HUDEP-2 (cell line): ENCODE data around the gene OR8B12.
"Not testable (repeated sequence)": the region's sequence is repeated elsewhere in the genome, so short reads cannot be mapped to it uniquely, and the experiment has no call there.

Source experiments
- DNase-seq, 76 experiments: peaks; one replicate each; lab custom pipeline; 2025; ENCODE audit not compliant: unreplicated experiment in 76 of 76; lab: John Stamatoyannopoulos, UW

The OR8B12 gene

DNA sequence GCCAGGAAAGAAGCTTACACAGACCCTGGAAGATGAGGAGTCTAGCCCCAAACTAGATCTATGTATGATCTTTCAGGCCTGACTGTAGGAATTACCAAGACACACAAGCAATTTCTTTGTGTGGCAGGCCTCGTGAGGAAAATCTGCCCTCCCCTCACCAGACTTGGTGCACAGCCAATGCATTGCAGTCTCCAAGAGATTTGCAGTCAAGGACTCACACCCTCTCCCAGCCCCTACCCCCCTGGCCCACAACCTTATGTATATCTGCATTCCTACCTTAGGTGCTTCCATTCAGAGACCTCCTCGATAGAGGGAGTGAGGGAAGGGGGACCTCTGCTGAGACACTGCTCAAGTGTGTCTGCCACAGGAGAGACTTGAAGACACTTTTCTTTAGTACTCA, 9.8 kb downstream of the OR8B12 start:
- DNase-seq = no peak

DNA sequence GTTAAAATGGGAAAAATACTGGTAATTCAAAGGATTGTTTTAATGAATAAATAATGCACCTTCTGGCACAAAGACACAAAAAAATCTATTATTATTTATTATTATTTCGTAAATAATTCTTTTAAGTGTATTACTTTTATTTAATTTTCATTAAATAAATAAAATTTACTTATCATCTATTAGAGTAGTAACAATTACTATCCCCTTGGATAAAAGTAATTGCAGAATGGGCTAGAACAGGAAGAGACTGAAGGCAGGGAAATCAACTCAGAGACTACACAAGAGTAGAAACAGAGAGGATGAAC, 23.0 kb downstream of the OR8B12 start:
- no peak for DNase-seq

DNA sequence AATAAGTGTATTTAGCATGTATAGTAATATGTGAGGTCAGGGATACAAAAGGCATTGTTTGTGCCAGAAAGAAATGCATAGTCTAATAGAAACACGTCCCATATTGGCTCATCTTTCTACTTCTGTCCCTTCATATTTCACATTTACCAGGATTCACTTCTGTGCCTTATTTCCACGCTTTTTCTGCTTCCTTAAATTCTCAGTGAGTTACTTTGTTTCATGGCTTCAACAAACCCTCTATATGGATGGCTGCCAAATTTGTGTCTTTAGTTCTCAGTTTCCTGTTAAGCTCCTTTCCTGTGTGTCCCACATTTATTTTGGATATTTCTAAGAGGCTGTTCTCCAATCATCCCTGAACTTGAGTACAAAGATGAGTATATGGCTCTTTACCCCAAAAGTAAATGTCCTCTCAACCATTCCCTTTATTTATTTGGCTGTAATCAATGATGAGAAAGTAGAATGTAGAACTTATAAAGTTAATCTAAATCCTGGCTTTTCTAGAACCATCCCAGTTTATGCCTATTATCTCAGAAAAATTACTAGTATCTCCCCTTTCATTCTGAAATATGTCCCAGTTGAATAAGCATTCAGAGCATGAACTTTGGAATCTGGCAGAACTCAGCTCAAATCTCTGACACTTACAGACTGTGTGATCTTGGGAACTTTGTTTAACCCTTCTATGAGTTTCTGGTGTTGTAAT, 23.5 kb downstream of the OR8B12 start:
- DNase-seq = no peak

DNA sequence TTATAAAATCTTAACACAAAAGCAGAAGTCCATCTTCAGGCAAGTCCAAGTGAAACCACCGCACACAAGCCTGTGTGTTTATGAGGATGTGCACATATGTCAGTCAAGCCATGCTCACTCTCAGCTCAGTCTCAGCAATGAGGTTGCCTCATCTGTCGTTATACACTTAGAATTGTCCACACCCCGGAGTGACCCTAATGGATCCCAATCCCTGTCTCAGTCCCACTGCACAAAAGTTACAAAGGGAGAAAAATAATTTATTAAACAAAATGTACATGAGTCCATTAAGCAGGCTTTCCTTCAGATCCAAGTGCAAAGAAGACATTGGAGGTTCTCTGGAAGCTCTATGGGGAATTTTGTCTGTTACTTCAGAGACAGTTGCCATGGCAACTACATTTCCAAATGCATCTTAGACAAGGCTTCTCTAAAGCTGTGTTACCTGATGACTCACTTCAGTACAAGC, 24.4 kb downstream of the OR8B12 start:
- no peak for DNase-seq

DNA sequence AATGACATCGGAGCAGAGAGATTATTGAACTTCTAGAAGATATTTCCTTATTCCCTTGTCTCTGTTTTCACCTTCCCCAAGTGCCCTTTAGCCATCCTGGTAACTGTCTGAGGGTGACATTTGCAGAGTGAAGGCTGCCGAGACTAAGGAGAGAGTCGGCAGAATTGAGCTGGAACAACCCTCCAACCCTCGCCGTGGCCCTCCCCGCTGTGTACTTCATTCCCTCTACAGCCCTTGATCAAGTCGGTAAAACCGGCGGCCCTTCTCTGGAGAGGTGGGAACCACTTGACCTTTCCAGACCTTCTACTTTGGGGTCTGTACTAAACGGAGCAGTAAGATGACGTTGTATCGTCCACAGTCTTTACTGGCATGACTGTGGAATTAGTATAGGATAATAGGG, 26.1 kb downstream of the OR8B12 start:
- no peak for DNase-seq

DNA sequence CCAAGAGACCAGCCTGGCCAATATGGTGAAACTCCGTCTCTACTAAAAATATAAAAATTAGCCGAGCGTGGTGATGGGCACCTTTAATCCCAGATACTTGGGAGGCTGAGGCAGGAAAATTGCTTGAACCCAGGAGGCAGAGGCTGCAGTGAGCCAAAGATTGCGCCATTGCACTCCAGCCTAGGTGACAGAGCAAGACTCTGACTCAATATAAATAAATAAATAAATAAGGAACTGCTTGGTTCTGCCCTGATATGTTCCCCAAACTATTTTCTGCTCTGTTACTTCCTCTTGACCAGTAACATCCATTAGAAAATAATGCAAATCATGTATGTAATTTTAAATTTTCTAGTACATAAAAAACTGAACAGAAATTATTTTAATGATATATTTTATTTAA, 28.8 kb downstream of the OR8B12 start:
- DNase-seq = not testable (repeated sequence)

DNA sequence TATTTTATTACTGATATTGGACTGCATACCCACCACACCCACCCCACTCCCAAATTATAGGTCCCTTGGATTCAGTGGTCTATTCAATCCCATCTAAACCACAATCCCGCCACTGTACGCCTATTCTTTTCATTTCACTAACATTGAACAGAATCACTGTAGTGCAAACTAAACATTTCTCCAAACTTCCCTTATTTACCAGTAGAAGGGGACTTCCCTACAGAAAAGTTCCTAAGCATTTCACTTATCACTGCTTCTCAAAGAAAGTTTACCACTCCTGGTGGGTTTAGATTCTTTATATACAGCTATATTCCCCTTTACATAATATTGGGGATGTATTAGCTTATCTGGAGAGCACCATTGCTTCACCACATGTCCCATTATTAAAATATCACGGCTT, 29.3 kb downstream of the OR8B12 start:
- DNase-seq = no peak

DNA sequence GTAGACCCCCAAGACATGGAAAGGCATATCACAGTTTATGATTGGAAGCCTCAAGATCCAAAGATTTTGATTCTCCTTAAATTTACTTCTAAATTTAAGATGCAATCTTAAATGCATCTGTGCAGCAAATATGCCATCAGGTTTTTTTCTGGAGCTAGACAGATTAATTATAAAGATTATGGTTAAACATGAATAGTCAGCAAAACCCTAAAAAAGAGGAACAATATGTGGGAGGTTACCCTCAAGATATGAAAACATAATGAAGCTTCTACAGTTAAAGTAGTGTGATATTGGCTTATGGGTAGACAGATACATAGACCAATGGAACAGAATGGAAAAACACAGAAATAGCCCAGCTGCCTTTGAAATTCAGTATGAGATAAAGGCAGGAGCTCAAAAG, 31.7 kb downstream of the OR8B12 start:
- no peak for DNase-seq

DNA sequence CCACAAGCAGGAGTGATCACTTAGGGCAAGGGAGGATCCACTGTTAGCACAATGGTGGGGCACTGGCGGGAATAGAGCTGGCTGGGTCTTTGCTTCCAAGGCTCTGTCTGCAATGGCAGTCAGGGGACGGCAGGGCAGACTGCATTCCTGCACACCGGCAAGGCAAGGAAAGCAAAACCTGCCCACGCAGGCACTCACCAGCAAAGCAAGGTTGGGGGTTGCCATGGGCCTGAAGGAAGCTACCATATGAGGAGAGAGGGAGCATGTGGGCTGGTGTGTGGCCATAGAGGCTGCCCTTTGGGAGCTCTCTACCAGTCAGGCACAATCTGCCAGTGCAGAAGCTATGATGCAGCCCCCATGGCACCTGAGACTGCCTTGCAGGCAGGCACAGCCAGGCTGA, 33.2 kb downstream of the OR8B12 start:
- DNase-seq = no peak

DNA sequence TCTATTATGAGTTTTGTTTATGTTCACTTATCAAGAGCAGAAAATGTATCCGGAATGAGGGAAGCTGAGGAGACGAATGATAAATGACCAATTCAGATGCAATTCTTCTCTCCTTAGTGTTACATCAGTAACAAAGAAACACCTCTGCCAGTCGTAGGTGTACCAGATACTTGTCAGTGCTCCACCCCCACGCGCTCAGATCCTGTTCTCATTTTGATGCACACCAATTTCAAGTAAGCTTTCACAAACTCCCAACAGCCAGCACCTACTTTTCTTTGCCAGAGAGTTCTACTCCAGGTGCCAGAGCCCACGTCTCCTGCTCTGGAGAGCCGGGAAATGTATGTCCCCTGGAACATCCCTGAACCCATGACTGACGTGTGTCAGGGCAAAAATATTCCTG, 43.7 kb downstream of the OR8B12 start:
- DNase-seq = no peak

DNA sequence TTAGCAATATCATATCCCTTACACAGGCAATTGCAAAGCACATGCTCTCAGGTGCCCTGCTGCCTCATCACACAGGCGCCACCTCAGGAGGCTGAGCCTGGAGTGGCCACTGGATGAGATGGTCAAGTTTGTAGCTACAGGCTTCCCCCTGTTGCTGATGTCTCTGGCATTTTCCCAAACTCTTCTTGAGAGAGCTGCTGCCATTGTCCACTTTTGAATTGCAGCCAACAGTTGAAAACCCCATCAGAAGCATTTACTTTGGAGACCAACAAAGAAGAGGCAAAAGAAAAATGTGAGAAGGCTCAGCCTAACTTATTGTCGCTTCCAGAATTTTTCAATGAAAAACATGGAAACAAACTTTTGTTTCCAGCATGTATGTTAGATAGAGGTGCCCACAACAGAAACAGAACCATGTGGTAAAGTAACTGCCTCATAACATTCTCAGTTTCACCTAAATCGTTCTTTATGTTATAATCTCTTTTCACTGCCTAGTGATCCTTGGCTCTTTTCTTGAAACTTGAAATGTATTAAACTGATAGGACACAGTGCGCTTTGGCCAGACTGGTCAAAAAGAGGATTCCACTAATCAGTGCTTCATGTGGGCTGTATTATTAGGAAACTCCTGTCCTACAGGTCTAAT, 50.3 kb downstream of the OR8B12 start:
- DNase-seq = no peak
